Pancreas (tissue), 10 donors: ENCODE data around the gene FHOD3. TPM values are rescaled to one million over a fixed set of nuclear protein-coding genes. Genes with fewer than 3 reads are reported as not detected.

ENCODE experiments used
- ATAC-seq, 4 donors: fragments of 200-7000 bp; cut with Tn5 transposase; one replicate each; pipeline versions ENCODE4 v1.8.0 to v1.9.1; 2020; ENCODE audit warnings: mild to moderate bottlenecking in 4 of 4, moderate library complexity in 4 of 4
- DNase-seq, 6 donors: peaks; one replicate each; pipeline ENCODE4 v3.0.0-alpha.2; 2020
- FAIRE-seq: peaks from 2 replicates; lab custom pipeline; 2012; peaks lifted over from hg19 to GRCh38; lab: Jason Lieb, UNC
- H3K27ac ChIP-seq, 4 donors: fragments of 200-600 bp; sonication (generic); 1 replicate in 3 of 4; 2 replicates in 1 of 4; pipeline versions ENCODE4 v1.5.0 to v1.8.0; 2020
- H3K27me3 ChIP-seq, 4 donors: fragments of 200-600 bp; one replicate each; pipeline ENCODE4 v1.8.0; 2021
- H3K36me3 ChIP-seq, 3 donors: fragments of 200-600 bp; sonication (generic) in 1 of 3; one replicate each; pipeline versions ENCODE4 v1.5.0 to v1.8.0; 2020 to 2021
- H3K4me1 ChIP-seq, 3 donors: fragments of 200-600 bp; one replicate each; pipeline ENCODE4 v1.8.0; 2021
- H3K4me3 ChIP-seq, 4 donors: fragments of 200-600 bp; sonication (generic) in 2 of 4; one replicate each; pipeline versions ENCODE4 v1.5.0 to v1.8.0; 2020 to 2021
- H3K9me3 ChIP-seq, 4 donors: fragments of 200-600 bp; one replicate each; pipeline ENCODE4 v1.8.0; 2021
- WGBS, 2 donors: extraction: QIAGEN DNeasy Blood & Tissue Kit; methylation state at CpG; one replicate each; pipeline ENCODE4 v1.1.7; 2013; 5-methylcytosine and 5-hydroxymethylcytosine counted together
- intact Hi-C, 3 donors: fragments of 100-400 bp; cut with DNase I; formaldehyde crosslinking; loops; one replicate each; pipeline versions ENCODE4 v1.11.1 to v1.14.2; 2022
- polyA plus RNA-seq, 2 donors: library from polyadenylated mRNA; stranded (reverse); fragments of 200-250 nt; gene quantifications; one replicate each; pipeline ENCODE4 v1.2.3, GENCODE V29; 2013
- total RNA-seq, 6 donors: library from RNA; stranded (reverse); fragmentation: NEBNext Ultra II Directional in 4 of 6; extraction: Animal tissue kit (Norgen Biotek cat#: 25700) in 4 of 6; gene quantifications; one replicate each; pipeline versions ENCODE4 v1.2.1 to v1.2.4, GENCODE V29; 2021 to 2023
- TF ChIP-seq, protein P1 (sequence below), 4 donors: fragments of 200-600 bp; sonication (generic) in 3 of 4; IDR thresholded peaks; one replicate each; pipeline versions ENCODE4 v1.5.0 to v1.8.0; 2021; ENCODE audit warnings: antibody characterized with exemption in 4 of 4
- donor health status: healthy with polysubstance abuse.
- donor health status: DM: no; HTN: no; CAD: no; lungs with moderate emphysema.
- donor health status: DM: no; HTN: no; CAD: no.
- donor health status: control.
- donor health status: control.
- donor health status: Bipolar disorder and iron deficiency.
- donor health status: DM: yes; HTN: yes; CAD: no.
- donor health status: DM: no; HTN: no; CAD: no.
- donor health status: DM: no; HTN: no; CAD: no.
- donor health status: DM: yes; HTN: yes; CAD: no.

FHOD3 gene
- total and polyA plus RNA-seq, 8 donors = 0.25 to 4.3 (median 1.2) TPM

GRCh38 chr18:36525913-36526312 lies 228.4 kb downstream of the FHOD3 start:
- Histone ChIP-seq H3K27ac (no peak overlapping the region), H3K27me3 (no peaks in the 10 kb centered on the region), H3K36me3 (no peaks in the 10 kb centered on the region), H3K4me3 (no peak overlapping the region), H3K9me3 (no peaks in the 10 kb centered on the region), H3K4me1 (no peaks in the 10 kb centered on the region)
- TF ChIP-seq, protein P1, sequence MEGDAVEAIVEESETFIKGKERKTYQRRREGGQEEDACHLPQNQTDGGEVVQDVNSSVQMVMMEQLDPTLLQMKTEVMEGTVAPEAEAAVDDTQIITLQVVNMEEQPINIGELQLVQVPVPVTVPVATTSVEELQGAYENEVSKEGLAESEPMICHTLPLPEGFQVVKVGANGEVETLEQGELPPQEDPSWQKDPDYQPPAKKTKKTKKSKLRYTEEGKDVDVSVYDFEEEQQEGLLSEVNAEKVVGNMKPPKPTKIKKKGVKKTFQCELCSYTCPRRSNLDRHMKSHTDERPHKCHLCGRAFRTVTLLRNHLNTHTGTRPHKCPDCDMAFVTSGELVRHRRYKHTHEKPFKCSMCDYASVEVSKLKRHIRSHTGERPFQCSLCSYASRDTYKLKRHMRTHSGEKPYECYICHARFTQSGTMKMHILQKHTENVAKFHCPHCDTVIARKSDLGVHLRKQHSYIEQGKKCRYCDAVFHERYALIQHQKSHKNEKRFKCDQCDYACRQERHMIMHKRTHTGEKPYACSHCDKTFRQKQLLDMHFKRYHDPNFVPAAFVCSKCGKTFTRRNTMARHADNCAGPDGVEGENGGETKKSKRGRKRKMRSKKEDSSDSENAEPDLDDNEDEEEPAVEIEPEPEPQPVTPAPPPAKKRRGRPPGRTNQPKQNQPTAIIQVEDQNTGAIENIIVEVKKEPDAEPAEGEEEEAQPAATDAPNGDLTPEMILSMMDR (IDR thresholded peaks at IDR 0.05) = no peak
- no peak for FAIRE-seq
- intact Hi-C loops = loop anchor here in 1 of 3 donors (10.0 kb wide), 1 partner anchor 51 kb away; no protein-coding TSS in a partner anchor
- no peak for ATAC-seq
- DNase-seq = no peak
- 88 to 92% methylated on average over 3 of the region's 3 CpGs for WGBS, 2 donors

DNA sequence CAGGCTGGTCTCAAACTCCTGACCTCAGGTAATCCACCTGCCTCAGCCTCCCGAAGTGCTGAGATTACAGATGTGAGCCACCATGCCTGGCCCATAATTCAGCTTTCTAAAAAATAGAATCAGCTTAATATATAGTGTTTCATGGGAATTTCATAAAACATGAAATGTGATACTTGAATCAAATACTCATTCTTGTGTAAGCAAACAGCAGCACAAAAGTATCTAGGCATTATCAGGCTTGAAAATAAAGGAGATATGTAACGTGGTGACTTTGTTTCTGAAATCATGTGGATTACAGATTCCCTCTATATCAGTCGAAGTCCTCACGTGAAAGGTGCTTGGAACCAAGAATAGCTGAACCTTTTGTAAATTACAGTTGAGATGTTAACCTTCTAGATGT lies 229.1 kb downstream of the FHOD3 start:
- no peak for ATAC-seq
- no peak for DNase-seq
- Histone ChIP-seq H3K4me3 (no peak overlapping the region), H3K9me3 (no peaks in the 10 kb centered on the region), H3K27me3 (no peaks in the 10 kb centered on the region), H3K36me3 (no peaks in the 10 kb centered on the region), H3K27ac (no peak overlapping the region), H3K4me1 (no peaks in the 10 kb centered on the region)
- intact Hi-C loops = loop anchor here in 1 of 3 donors (10.0 kb wide), 1 partner anchor 52 kb away; no protein-coding TSS in a partner anchor
- 77 to 81% methylated on average over 4 of the region's 4 CpGs for WGBS, 2 donors
- no peak for FAIRE-seq
- TF ChIP-seq, protein P1 (IDR thresholded peaks at IDR 0.05) = no peak

GRCh38 chr18:36527051-36527450 lies 229.5 kb downstream of the FHOD3 start:
- Histone ChIP-seq H3K4me1 (no peaks in the 10 kb centered on the region), H3K27ac (no peak overlapping the region), H3K27me3 (no peaks in the 10 kb centered on the region), H3K9me3 (no peaks in the 10 kb centered on the region), H3K36me3 (no peaks in the 10 kb centered on the region), H3K4me3 (no peak overlapping the region)
- ATAC-seq (no peak), DNase-seq (no peak), FAIRE-seq (no peak)
- intact Hi-C loops = loop anchor here in 1 of 3 donors (10.0 kb wide), 1 partner anchor 52 kb away; no protein-coding TSS in a partner anchor
- WGBS, 2 donors = 79 to 88% methylated on average over 6 of the region's 6 CpGs
- TF ChIP-seq, protein P1 (IDR thresholded peaks at IDR 0.05) = no peak

GRCh38 chr18:36527740-36528455 lies 230.4 kb downstream of the FHOD3 start:
- TF ChIP-seq, protein P1 (IDR thresholded peaks at IDR 0.05) = no peak
- intact Hi-C loops = loop anchor here in 1 of 3 donors (10.0 kb wide), 1 partner anchor 53 kb away; no protein-coding TSS in a partner anchor
- no peak overlapping the region for H3K4me3 ChIP-seq
- no peak for FAIRE-seq
- H3K27me3 ChIP-seq = no peaks in the 10 kb centered on the region
- WGBS, 2 donors = 76 to 78% methylated on average over 2 of the region's 2 CpGs
- no peaks in the 10 kb centered on the region for H3K4me1 ChIP-seq
- no peak for DNase-seq
- ATAC-seq = no peak
- no peaks in the 10 kb centered on the region for H3K36me3 ChIP-seq
- H3K9me3 ChIP-seq = no peaks in the 10 kb centered on the region
- H3K27ac ChIP-seq = no peak overlapping the region

- no peak for FAIRE-seq
Measured at GRCh38 chr18:36529747-36530146, 232.2 kb downstream of the FHOD3 start.

More at GRCh38 chr18:36529747-36530146, 232.2 kb downstream of the FHOD3 start:
- no peaks in the 10 kb centered on the region for H3K36me3 ChIP-seq
- no peaks in the 10 kb centered on the region for H3K27me3 ChIP-seq
- ATAC-seq (no peak), DNase-seq (no peak)
- no peak overlapping the region for H3K4me3 ChIP-seq
- TF ChIP-seq, protein P1 (IDR thresholded peaks at IDR 0.05) = no peak
- H3K4me1 ChIP-seq = no peaks in the 10 kb centered on the region
- H3K27ac ChIP-seq = no peak overlapping the region
- intact Hi-C loops = loop anchor here in 1 of 3 donors (10.0 kb wide), 1 partner anchor 55 kb away; no protein-coding TSS in a partner anchor
- H3K9me3 ChIP-seq = no peaks in the 10 kb centered on the region
- 87 to 91% methylated on average over 8 of the region's 8 CpGs for WGBS, 2 donors
